IPS-18c (cell line): ENCODE measurements around the gene PTAR1.
A peak's percentile ranks its signal among the peaks of the same experiment; 100 is the strongest.

Experiments used
- H3K4me3 ChIP-seq: 2 replicates; pipeline ENCODE4 v1.7.0; 2013; ENCODE audit warnings: low read depth, mild to moderate bottlenecking, low read length, moderate library complexity; ENCODE audit not compliant: insufficient read depth
- H3K9me3 ChIP-seq: one replicate; pipeline ENCODE4 v1.6.1; 2013; ENCODE audit warnings: mild to moderate bottlenecking, low read length, moderate library complexity; ENCODE audit not compliant: control insufficient read depth, insufficient read depth

Gene PTAR1

DNA sequence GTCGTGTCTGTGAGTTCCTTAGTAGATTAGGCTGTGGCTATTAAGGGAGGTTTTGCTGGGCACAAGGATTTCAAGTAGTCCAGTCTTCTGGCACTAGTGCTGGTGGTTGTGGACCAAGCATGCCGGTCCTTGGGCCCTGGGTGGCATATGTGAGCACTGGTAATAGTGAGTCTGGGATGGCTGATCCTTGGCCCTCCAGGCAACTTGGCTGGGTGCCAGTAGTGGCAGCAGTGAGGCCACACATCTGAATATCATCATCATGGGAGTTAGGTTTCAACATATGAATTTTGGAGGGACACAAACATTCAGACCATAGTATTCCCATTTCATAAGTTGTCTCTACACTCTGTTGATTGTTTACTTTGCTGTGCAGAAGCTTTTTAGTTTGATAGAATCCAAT is 62.3 kb downstream of the PTAR1 start:
- H3K4me3 ChIP-seq, result no peak overlapping the region
- no peaks in the 10 kb centered on the region for H3K9me3 ChIP-seq

DNA sequence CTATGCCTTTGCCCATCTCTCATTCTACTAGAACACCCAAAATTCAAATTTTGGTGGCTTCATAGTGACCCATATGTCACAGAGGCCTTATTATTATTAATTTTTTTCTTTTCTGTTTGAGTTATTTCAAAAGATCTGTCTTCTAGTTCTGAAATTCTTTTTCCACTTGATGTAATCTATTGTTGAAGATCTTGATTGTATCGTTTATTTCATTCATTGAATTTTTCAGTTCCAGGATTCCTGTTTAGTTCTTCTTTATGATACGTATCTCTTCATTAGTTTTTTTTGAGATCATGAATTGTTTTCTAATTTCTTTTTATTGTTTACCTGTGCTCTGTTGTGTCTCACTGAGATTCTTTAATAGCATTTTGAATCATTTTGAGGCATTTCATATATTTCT is 63.0 kb downstream of the PTAR1 start:
- no peak overlapping the region for H3K4me3 ChIP-seq

DNA sequence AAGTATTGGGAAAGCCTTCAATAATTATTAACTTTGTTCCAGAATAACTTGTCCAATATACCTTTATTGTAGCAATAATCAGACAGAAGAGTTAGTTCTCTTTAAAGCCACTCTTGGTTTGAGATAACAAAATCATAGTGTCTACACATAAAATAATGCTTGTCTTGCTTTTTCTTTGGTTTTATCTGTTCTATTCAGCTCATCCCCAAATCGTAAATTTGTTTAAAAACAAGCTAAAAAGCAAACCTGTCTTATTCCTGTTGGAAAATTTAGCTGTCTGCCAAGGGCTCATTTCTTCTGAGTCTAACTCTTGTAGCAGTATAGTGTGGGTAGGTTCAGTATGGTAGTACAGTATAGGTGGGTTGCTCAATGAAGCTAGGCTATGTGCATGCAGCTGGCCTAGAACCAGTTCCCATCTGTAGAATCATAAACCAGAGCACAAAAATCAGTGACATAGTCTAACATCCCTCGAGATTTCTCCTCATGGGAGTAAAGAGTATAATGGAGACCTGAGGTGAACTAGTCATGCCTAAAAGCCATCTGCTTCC is 69.7 kb downstream of the PTAR1 start:
- H3K4me3 ChIP-seq, result no peak overlapping the region
- no peaks in the 10 kb centered on the region for H3K9me3 ChIP-seq

More for the DNA sequence above, 63.0 kb downstream of the PTAR1 start:
- no peaks in the 10 kb centered on the region for H3K9me3 ChIP-seq

DNA sequence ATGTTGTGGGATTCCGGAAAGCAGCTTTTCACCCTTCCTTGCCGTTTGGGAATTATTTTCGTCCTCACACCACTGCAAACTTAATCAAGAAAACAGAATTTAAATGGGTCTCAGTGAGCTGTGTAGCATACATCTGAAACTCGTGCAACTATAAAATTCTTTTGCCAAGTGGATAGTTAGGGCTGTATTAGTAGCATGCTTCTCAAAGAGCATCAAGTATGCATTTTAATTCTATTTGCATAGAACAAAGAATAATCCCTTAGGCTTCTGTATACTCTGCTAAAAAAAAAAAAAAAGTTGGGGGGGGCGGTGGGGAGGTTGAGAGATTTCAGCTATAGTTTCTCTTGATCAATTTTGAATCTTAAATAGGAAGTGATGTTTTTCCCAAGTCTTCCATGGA is 75.9 kb downstream of the PTAR1 start:
- Histone ChIP-seq H3K9me3 (peaks cover 3% of the 10 kb centered on the region), H3K4me3 (no peak overlapping the region)

DNA sequence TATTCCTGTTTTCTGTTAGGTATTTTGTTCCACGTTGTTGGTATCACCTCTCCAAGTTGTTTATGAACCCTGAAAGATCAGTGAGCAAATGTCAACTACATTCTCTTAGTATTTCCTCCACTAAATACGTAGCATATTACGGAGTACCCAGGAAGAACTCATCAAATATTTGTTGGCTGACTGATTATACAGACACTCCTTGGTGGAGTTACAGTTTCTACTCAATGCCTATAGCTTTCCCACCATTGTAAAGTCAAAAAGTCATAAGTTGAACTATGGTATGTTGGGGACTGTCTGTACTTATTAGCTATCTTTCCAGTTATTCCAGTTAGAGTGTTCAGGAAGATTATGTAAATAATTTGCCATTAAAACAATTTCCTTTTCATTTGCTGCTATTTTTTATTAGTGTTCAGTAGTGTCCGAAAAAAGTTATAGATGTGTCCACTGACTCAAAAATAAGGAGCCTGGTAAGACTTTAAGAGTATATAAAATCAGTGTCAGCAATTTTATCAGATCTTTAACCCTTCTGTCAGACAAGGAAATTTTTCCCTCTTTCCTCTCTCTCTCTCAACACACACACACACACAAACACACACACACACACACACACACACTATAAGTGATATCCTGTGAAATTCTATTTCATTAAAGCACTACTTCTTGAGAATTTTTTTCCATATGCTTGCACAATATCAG is 80.8 kb downstream of the PTAR1 start:
- Histone ChIP-seq H3K9me3 (peaks cover 3% of the 10 kb centered on the region), H3K4me3 (no peak overlapping the region)

DNA sequence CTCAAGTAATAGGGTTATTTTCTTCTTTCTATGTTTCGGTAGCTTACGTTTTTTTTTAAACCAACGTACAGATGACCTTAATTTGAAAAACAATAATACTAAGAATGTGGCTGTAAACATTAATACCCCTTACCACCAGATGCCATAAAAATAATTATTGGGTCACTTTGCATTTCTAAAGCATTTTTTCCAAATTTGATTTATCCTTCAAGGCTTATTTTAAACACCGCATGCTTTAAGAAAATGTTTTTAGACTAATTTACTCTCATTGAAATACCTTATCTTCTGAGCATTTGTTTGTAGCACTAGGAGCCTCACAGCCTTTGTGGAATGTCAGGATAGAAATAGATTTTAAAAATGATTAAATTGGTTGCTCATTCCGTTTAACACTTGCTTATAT is 81.9 kb downstream of the PTAR1 start:
- Histone ChIP-seq H3K9me3 (no peaks in the 10 kb centered on the region), H3K4me3 (no peak overlapping the region)

DNA sequence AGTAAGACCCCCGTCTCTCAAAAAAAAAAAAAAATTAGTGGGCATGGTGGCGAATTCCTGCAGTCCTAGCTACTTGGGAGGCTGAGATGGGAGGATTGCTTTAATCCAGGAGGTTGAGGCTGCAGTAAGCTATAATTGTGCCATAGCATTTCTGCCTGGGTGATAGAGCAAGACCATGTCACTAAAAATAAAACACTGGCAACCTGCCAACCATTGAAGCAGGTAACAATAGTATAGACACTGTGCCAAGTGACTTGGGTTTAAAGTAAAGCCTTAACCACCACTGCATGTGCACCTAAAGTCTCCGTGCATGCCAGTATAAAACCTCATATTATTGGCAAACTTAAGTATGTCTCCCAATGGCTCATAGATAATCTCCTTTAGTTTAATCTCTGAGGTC is 84.2 kb downstream of the PTAR1 start:
- Histone ChIP-seq H3K9me3 (no peaks in the 10 kb centered on the region), H3K4me3 (no peak overlapping the region)

DNA sequence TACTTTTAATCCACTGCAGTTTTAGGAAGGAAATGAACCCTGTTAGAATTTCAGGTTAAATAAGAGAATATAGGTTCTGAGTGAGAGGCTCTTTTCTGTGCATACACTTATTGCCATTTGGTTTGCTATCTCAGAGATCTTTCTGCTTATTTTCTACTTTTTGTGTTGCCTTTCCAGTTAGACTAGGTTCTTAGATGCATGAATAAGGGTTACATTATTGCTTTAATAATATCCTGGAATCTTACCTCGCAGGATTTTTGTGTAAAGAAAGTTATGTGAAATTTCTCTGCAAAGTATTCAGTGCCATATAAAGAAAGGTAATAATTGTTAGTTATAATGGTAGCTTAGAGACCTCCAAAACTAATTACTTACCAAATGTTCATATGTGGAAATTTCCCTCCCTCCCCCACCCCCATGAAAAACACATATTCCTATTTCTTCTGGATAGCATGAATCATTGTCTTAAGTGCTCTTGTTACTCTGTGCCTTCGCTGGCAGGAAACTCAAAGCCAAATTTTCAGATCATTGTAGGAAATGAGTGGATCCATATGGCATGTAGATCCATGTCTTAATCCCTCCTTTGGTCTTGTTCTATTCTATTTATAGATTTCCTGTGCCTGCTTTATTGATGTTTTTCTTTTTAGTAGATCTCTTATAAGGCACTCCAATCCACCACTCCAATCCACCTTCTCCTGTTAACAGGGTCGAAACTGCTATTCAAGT is 84.9 kb downstream of the PTAR1 start:
- Histone ChIP-seq H3K4me3 (no peak overlapping the region), H3K9me3 (no peaks in the 10 kb centered on the region)

DNA sequence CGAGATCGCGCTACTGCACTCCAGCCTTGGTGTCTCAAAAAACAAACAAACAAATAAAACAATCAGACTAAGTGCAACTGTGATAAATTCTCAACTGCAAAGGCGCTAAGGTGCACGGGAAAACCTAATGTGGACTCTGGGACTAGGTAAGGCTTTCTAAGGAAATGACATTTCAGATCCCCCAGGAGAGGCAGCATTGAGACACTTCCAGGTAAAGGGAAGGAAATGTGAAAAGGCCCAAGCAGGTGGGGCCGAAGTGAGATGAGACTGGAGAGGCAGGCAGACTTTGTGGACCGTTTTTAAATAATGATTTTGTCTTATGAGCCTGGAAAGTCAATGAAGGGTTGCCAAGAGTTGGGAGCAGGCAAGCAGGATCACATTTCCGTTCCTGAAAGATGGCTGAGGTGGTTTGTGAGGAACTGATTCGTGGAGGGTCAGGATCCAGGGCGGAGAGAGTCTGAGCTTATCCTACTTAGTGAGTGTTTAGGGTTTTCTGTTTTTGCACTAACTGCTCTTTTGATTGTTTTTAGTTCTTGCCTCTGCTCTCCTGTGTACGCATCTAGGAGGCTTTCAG is 85.6 kb downstream of the PTAR1 start:
- H3K4me3 ChIP-seq, result no peak overlapping the region
- no peaks in the 10 kb centered on the region for H3K9me3 ChIP-seq

DNA sequence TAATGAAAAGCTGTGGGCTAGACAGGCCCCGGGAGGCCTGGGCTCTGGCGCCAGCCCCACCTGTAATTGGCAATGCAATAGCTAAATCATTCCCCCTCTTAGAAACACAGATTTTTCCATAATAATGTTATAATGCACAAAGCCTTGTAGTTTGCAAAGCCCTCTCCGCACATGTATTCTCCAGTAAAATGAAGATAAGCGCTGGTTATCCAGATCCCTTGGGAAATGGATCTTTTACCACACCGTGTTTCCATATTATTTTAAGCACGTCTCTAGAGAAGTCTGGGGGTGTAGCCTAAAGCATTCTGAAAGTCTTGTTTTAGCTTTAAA is 86.5 kb downstream of the PTAR1 start:
- Histone ChIP-seq H3K9me3 (no peaks in the 10 kb centered on the region), H3K4me3 (no peak overlapping the region; the same call in 1 of the 2 replicates)

DNA sequence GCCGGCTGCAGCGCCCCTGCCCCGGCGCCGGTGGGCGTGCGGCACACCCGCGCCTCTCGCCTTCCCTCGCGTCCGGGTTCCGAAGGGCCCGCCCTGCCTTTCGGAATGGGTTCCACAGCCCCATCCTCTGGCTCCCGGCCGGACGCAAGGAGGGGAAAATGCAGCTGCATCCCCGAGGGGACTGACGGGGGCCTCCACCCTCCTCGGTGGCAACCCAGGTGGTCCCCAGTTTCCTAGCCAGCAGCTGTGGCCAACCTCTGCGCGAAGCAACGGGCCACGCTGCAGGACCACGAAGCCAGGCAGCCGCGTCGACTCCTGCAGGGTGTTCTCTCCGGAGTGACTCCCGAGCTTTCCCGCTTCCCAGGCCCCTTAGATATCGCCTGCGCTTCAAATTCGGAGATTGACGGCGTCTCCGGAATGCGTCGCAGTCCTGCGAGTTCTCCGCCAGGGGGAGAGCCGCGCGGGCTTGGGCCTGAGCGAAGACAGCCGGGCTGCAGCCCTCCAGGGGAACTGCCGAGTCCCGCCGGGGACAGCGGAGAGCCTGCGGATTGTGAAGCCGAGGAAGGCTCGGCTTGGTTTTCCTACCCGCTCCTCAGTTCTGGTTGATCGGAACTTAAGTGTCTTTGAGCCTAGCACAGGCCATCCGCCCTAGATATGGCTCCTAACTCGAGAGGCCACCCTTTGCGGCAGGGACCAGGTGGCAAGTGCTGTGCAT is 87.1 kb downstream of the PTAR1 start:
- peak overlapping the region; percentile 62 for H3K4me3 ChIP-seq
- H3K9me3 ChIP-seq, result no peaks in the 10 kb centered on the region

DNA sequence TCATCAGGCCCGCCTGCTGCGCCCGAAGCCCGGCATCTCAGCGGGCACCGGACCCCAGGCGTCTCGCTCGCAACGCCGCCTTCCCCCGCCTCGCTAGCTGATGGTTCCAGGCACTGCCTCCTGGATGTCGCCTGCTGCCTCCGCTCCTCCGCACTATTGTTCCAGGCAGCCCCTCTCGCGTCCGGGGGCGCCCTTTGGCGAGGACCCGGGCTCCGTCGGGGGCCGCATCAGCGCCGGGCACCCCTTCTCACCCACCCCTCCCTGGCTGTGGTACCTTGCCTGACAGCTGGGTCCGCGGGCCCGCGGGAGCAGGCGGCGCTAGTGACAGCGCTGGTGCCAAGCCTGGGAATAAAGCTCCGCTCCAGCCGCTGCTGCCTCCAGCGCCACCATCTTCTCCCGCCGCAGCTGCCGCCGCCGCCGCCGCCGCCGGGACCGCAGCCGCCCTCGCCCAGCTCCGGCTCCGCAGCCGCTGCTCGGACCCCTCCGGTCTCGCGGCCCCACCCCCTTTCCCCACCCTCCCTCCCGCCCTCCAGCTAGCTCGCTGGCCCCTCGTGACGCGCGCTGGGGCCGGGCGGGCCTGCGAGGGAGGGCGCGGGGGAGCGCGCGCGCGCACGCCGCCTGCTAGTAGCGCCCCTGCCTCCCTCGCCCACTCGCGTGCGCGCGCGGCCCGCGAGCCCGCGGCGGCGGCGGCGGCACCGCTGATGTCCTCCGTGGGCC is 87.8 kb downstream of the PTAR1 start, which contains the start of gene APBA1:
TSS of gene APBA1 (minus strand) at position 493 of the 717 bp plus-strand sequence.
- Histone ChIP-seq H3K9me3 (no peaks in the 10 kb centered on the region), H3K4me3 (peak within 1 kb of the TSS; percentile 68)

DNA sequence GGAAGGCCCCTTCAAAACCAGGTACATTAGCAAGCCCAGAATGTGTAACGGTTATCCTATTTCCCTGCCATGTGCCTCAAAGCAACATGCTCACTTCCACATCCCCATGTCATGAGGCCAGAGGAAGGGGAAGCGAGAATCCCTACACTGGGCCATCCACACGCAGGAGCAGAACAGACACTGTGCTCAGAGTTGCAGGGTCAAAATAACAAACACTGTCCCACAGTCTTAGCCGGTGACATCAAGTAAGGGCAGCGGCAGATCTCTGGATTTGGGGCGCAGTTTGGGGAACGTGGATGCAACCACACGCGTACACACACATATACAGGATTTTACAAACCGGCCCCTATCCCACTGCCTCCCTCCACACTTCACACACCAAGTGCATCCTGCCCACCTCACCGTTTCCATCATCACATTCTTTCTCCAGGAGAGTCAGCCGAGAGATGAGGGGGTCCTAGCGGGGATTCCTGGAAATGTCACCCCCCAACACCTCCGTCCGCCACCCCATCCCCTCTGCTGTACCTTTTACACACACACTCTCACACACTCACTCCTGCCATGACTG is 88.4 kb downstream of the PTAR1 start:
- Histone ChIP-seq H3K4me3 (peak overlapping the region; percentile 68), H3K9me3 (no peaks in the 10 kb centered on the region)

DNA sequence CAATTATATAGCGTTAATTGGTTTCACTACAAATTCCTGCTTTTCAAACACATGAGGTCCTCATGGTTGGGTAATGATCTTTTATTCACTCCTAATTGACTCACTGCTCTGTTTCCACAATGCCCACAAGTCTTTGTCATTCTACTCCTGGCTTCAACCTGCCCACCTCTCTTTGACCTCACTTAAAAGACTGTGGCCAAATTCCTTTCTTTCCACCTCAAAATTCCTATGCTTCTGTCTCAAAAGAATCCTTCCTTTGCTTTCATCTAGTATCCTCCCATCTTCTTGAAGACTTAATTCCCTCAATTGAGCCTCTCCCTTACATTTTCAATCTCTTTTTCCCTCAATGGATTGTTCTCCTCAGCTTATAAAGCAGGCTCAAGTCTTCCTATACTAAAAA is 92.5 kb downstream of the PTAR1 start:
- Histone ChIP-seq H3K4me3 (no peak overlapping the region), H3K9me3 (no peaks in the 10 kb centered on the region)

DNA sequence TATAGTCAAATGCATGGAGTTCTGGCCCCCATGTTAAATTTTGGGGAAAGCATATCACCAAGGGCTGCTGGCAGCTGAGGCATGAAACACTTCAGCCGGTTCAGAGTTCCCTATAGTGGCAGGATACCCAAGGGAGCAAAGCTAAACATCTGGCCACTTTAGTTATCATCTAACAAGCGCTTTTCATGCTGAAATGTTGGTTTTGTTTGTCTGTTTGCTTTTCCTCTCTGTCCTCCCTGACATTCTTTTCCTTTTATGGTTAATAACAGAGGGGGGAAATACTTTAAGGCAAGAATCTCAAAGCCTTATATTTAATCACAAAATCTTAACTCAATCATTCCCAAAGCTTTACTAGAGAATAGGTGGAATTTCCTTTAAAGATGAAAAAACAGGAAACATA is 99.5 kb downstream of the PTAR1 start:
- Histone ChIP-seq H3K4me3 (no peak overlapping the region), H3K9me3 (no peaks in the 10 kb centered on the region)
